Medulla oblongata (tissue), 1 donor: ENCODE data around the gene MAP3K20.
"Not testable (repeated sequence)": the region's sequence is repeated elsewhere in the genome, so short reads cannot be mapped to it uniquely, and the experiment has no call there.

Experiments used
- DNase-seq: peaks from one replicate; pipeline ENCODE4 v3.0.0-alpha.2; 2015; ENCODE audit errors: extremely low spot score

MAP3K20 gene

GRCh38 chr2:173232956-173233744 is 157.5 kb downstream of the MAP3K20 start:
- DNase-seq: no peak

- DNase-seq: no peak
Observed at GRCh38 chr2:173235947-173236803, 160.5 kb downstream of the MAP3K20 start.

GRCh38 chr2:173238385-173238784 is 162.7 kb downstream of the MAP3K20 start:
- DNase-seq: no peak

- no peak for DNase-seq
Observed at GRCh38 chr2:173238831-173239230, 163.2 kb downstream of the MAP3K20 start.

GRCh38 chr2:173239644-173240043 is 164.0 kb downstream of the MAP3K20 start:
- DNase-seq: no peak

- DNase-seq: no peak
Observed at GRCh38 chr2:173240083-173240482, 164.4 kb downstream of the MAP3K20 start.

- DNase-seq: no peak
Observed at GRCh38 chr2:173241643-173242042, 166.0 kb downstream of the MAP3K20 start.

- DNase-seq: no peak
Observed at GRCh38 chr2:173247156-173247555, 171.5 kb downstream of the MAP3K20 start.

GRCh38 chr2:173248381-173248780 is 172.7 kb downstream of the MAP3K20 start:
- DNase-seq: no peak

- no peak for DNase-seq
Observed at GRCh38 chr2:173249661-173250641, 174.3 kb downstream of the MAP3K20 start.

GRCh38 chr2:173251225-173251624 is 175.6 kb downstream of the MAP3K20 start:
- DNase-seq: no peak

GRCh38 chr2:173252581-173252980 is 176.9 kb downstream of the MAP3K20 start:
- DNase-seq: no peak

- no peak for DNase-seq
Observed at GRCh38 chr2:173254659-173255058, 179.0 kb downstream of the MAP3K20 start.

- no peak for DNase-seq
Observed at GRCh38 chr2:173258701-173259100, 183.1 kb downstream of the MAP3K20 start.

- not testable (repeated sequence) for DNase-seq
Observed at GRCh38 chr2:173262356-173262755, 186.7 kb downstream of the MAP3K20 start.

GRCh38 chr2:173264151-173264550 is 188.5 kb downstream of the MAP3K20 start:
- no peak for DNase-seq

- peak; percentile 84 for DNase-seq
Observed at GRCh38 chr2:173264603-173265366, 189.1 kb downstream of the MAP3K20 start.

GRCh38 chr2:173271135-173271534 is 195.5 kb downstream of the MAP3K20 start:
- DNase-seq: no peak

GRCh38 chr2:173271825-173272224 is 196.2 kb downstream of the MAP3K20 start:
- DNase-seq: no peak

- peak; percentile 35 for DNase-seq
Observed at GRCh38 chr2:173272849-173273248, 197.2 kb downstream of the MAP3K20 start.
